ENCODE measurements around the gene FBXW8.

Gene FBXW8

DNA sequence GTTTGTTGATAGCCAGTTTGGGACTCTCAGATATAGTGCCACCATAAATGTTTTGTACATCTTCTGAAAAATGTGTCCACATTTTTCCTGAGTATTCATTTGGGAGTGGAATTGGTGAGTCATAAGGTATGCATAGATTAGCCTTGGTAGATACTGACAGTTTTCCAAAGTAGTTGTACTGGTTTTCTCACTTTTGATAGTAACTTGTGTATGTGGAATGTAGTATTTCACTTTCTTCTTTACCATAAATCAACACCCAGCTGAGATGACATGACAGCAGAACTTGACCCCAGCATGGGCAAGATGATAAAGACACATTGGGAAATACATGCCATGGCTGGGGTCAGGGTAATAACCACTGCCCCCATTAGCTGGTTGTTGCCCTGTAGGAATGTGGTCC is 5.4 kb downstream of the FBXW8 start:
- Histone ChIP-seq H2BK5ac (ENCODE audit: low read depth, low read length, poor library complexity) (no peak overlapping the region), H3K9ac (ENCODE audit: low read length) (no peak overlapping the region), H2BK12ac (ENCODE audit: low read length) (no peak overlapping the region)

DNA sequence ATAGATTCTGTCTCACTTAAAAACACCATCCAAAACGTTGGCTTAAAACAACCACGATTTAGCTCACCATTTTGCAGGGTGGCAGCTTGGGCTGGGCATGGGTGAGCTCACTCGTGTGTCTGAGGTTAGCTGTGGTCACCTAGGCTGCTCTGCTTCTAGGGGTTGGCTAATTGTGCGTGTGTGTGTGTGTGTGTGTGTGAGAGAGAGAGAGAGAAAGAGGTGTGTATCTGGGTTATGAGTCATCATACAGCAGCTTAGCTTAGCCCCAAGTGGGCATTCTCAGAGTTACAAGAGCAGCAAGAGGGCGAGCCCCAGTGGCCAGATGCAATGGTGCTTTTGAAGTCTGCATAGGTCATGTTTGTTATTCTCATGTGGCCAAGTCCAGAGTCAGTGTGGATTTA is 6.0 kb downstream of the FBXW8 start:
- Histone ChIP-seq H3K4me1 (ENCODE audit: control insufficient read depth in 1 of 2, insufficient read depth in 2 of 2, low read length in 2 of 2) (peaks cover 5 to 11% of the 10 kb centered on the region in 2 experiments), H3K4ac (ENCODE audit: low read depth, low read length) (no peak overlapping the region), H3K4me2 (ENCODE audit: low read length) (peak overlapping the region; percentile 42), H4K8ac (ENCODE audit: low read depth, low read length) (no peak overlapping the region), H2BK5ac (ENCODE audit: low read depth, low read length, poor library complexity) (no peak overlapping the region), H3K79me2 (ENCODE audit: control insufficient read depth, insufficient read depth, low read length, poor library complexity) (no peaks in the 10 kb centered on the region), H4K12ac (ENCODE audit: low read depth, low read length) (no peak overlapping the region), H3K23ac (ENCODE audit: low read length) (no peak overlapping the region), H2AK5ac (ENCODE audit: low read length) (no peak overlapping the region), H2BK12ac (ENCODE audit: low read length) (no peak overlapping the region), H3K36me3 (ENCODE audit: control insufficient read depth in 1 of 2, insufficient read depth in 2 of 2, low read length in 2 of 2) (peaks cover 0 to 3% of the 10 kb centered on the region in 2 experiments), H3K27me3 (ENCODE audit: insufficient read depth, low read length) (no peaks in the 10 kb centered on the region), H3K79me1 (ENCODE audit: low read length) (peaks cover 2% of the 10 kb centered on the region), H2AFZ (ENCODE audit: insufficient read depth, low read length, poor library complexity) (no peak overlapping the region), H3K9me3 (ENCODE audit: insufficient read depth, low read depth, low read length) (peaks cover 1% of the 10 kb centered on the region), H3K14ac (ENCODE audit: low read length) (no peak overlapping the region), H4K91ac (ENCODE audit: low read depth, low read length) (no peak overlapping the region), H3K4me3 (ENCODE audit: low read depth, low read length) (no peak overlapping the region), H3K18ac (ENCODE audit: low read length) (no peak overlapping the region), H3K9ac (ENCODE audit: low read length) (no peak overlapping the region), H2BK120ac (ENCODE audit: insufficient read depth, low read length, poor library complexity) (no peak overlapping the region), H3K27ac (ENCODE audit: low read depth, low read length) (peak overlapping the region; percentile 10)
- WGBS (ENCODE audit: extremely low coverage, insufficient coverage, insufficient read length) = no CpG with 5 or more reads among the region's 5 CpGs
- peak; percentile 79 to 83 for DNase-seq

More for the DNA sequence above, 5.4 kb downstream of the FBXW8 start:
- no peak overlapping the region for H2BK120ac ChIP-seq (ENCODE audit: insufficient read depth, low read length, poor library complexity)
- H3K79me1 ChIP-seq (ENCODE audit: low read length) = peaks cover 2% of the 10 kb centered on the region
- no peak overlapping the region for H4K8ac ChIP-seq (ENCODE audit: low read depth, low read length)
- no peak overlapping the region for H3K4me3 ChIP-seq (ENCODE audit: low read depth, low read length)
- no peak overlapping the region for H2AFZ ChIP-seq (ENCODE audit: insufficient read depth, low read length, poor library complexity)
- H3K27me3 ChIP-seq (ENCODE audit: insufficient read depth, low read length) = no peaks in the 10 kb centered on the region
- H3K14ac ChIP-seq (ENCODE audit: low read length) = no peak overlapping the region
- H3K36me3 ChIP-seq (ENCODE audit: control insufficient read depth in 1 of 2, insufficient read depth in 2 of 2, low read length in 2 of 2) = peaks cover 0 to 3% of the 10 kb centered on the region in 2 experiments
- H3K23ac ChIP-seq (ENCODE audit: low read length) = no peak overlapping the region
- H3K4ac ChIP-seq (ENCODE audit: low read depth, low read length) = no peak overlapping the region
- H3K79me2 ChIP-seq (ENCODE audit: control insufficient read depth, insufficient read depth, low read length, poor library complexity) = peaks cover under 1% of the 10 kb centered on the region
- peaks cover 5 to 11% of the 10 kb centered on the region in 2 experiments for H3K4me1 ChIP-seq (ENCODE audit: control insufficient read depth in 1 of 2, insufficient read depth in 2 of 2, low read length in 2 of 2)
- peaks cover 1% of the 10 kb centered on the region for H3K9me3 ChIP-seq (ENCODE audit: insufficient read depth, low read depth, low read length)
- H3K18ac ChIP-seq (ENCODE audit: low read length) = no peak overlapping the region
- peak overlapping the region; percentile 39 for H3K4me2 ChIP-seq (ENCODE audit: low read length)
- no peak overlapping the region for H4K12ac ChIP-seq (ENCODE audit: low read depth, low read length)
- H4K91ac ChIP-seq (ENCODE audit: low read depth, low read length) = no peak overlapping the region
- no peak overlapping the region for H2AK5ac ChIP-seq (ENCODE audit: low read length)
- no peak overlapping the region for H3K27ac ChIP-seq (ENCODE audit: low read depth, low read length)
- DNase-seq = peak; percentile 65 to 98

DNA sequence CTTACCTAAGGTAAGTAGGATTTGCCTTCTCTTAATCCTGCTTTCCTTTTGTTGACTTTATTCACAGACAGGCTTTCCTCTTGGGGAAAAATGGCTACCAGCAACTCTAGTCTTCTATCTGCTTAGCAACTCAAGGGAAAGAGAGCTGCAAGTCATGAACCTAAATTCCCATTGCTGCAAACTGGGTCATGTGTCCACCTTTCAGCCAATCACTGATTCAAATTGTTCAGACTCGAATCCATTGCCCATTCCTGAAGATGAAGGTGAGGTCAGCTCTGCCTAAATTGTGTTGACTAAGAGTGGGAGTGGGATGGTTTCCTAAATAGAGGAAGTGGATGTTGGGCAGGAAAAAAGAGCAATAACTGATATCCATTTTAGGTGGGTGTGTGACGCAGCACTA is 7.7 kb downstream of the FBXW8 start:
- no peak overlapping the region for H2BK5ac ChIP-seq (ENCODE audit: low read depth, low read length, poor library complexity)
- no peak overlapping the region for H3K9ac ChIP-seq (ENCODE audit: low read length)
- WGBS (ENCODE audit: extremely low coverage, insufficient coverage, insufficient read length) = no CpG with 5 or more reads among the region's 2 CpGs
- no peak overlapping the region for H3K27ac ChIP-seq (ENCODE audit: low read depth, low read length)
- no peak overlapping the region for H2BK12ac ChIP-seq (ENCODE audit: low read length)
- H4K91ac ChIP-seq (ENCODE audit: low read depth, low read length) = no peak overlapping the region
- H3K9me3 ChIP-seq (ENCODE audit: insufficient read depth, low read depth, low read length) = peaks cover 1% of the 10 kb centered on the region
- peaks cover 2% of the 10 kb centered on the region for H3K79me1 ChIP-seq (ENCODE audit: low read length)
- H4K8ac ChIP-seq (ENCODE audit: low read depth, low read length) = no peak overlapping the region
- H3K23ac ChIP-seq (ENCODE audit: low read length) = no peak overlapping the region
- peaks cover 5 to 11% of the 10 kb centered on the region in 2 experiments for H3K4me1 ChIP-seq (ENCODE audit: control insufficient read depth in 1 of 2, insufficient read depth in 2 of 2, low read length in 2 of 2)
- H3K14ac ChIP-seq (ENCODE audit: low read length) = no peak overlapping the region
- peaks cover 0 to 3% of the 10 kb centered on the region in 2 experiments for H3K36me3 ChIP-seq (ENCODE audit: control insufficient read depth in 1 of 2, insufficient read depth in 2 of 2, low read length in 2 of 2)
- no peaks in the 10 kb centered on the region for H3K27me3 ChIP-seq (ENCODE audit: insufficient read depth, low read length)
- no peak overlapping the region for H3K4ac ChIP-seq (ENCODE audit: low read depth, low read length)
- no peak overlapping the region for H4K12ac ChIP-seq (ENCODE audit: low read depth, low read length)
- H3K79me2 ChIP-seq (ENCODE audit: control insufficient read depth, insufficient read depth, low read length, poor library complexity) = no peaks in the 10 kb centered on the region
- no peak overlapping the region for H2AFZ ChIP-seq (ENCODE audit: insufficient read depth, low read length, poor library complexity)
- H3K18ac ChIP-seq (ENCODE audit: low read length) = no peak overlapping the region
- DNase-seq = no peak
- no peak overlapping the region for H3K4me2 ChIP-seq (ENCODE audit: low read length)
- no peak overlapping the region for H3K4me3 ChIP-seq (ENCODE audit: low read depth, low read length)
- no peak overlapping the region for H2BK120ac ChIP-seq (ENCODE audit: insufficient read depth, low read length, poor library complexity)
- no peak overlapping the region for H2AK5ac ChIP-seq (ENCODE audit: low read length)

DNA sequence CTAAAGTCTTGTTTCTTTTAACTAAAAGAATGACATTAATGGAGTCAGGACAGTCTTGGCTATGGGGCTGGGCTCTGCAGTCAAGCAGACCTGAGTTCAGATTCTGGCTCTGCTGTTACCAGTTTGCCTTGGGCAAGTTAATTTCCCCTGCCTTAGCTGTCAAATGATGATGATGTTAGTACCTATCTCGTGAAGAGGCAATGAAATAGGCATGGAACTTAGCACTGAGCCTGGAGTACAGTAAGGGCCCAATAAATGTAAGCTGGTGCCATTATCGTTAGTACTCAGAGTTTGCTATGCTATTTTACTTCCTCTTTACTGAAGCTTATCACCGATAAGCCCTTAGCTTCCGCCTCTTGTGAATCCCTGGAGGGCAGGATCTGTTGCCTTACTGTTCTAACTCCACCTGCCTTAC is 8.5 kb downstream of the FBXW8 start:
- Histone ChIP-seq H3K79me2 (ENCODE audit: control insufficient read depth, insufficient read depth, low read length, poor library complexity) (no peaks in the 10 kb centered on the region), H3K4me2 (ENCODE audit: low read length) (no peak overlapping the region), H3K4me3 (ENCODE audit: low read depth, low read length) (no peak overlapping the region), H3K27me3 (ENCODE audit: insufficient read depth, low read length) (no peaks in the 10 kb centered on the region), H4K91ac (ENCODE audit: low read depth, low read length) (no peak overlapping the region), H2AK5ac (ENCODE audit: low read length) (no peak overlapping the region), H2AFZ (ENCODE audit: insufficient read depth, low read length, poor library complexity) (no peak overlapping the region), H4K12ac (ENCODE audit: low read depth, low read length) (no peak overlapping the region), H3K14ac (ENCODE audit: low read length) (no peak overlapping the region), H3K9me3 (ENCODE audit: insufficient read depth, low read depth, low read length) (peaks cover 1% of the 10 kb centered on the region), H3K27ac (ENCODE audit: low read depth, low read length) (no peak overlapping the region), H3K79me1 (ENCODE audit: low read length) (peaks cover 2% of the 10 kb centered on the region), H3K4me1 (ENCODE audit: control insufficient read depth in 1 of 2, insufficient read depth in 2 of 2, low read length in 2 of 2) (peaks cover 5 to 11% of the 10 kb centered on the region in 2 experiments), H3K23ac (ENCODE audit: low read length) (no peak overlapping the region), H3K18ac (ENCODE audit: low read length) (no peak overlapping the region), H4K8ac (ENCODE audit: low read depth, low read length) (no peak overlapping the region), H3K36me3 (ENCODE audit: control insufficient read depth in 1 of 2, insufficient read depth in 2 of 2, low read length in 2 of 2) (peaks cover 0 to 2% of the 10 kb centered on the region in 2 experiments), H3K4ac (ENCODE audit: low read depth, low read length) (no peak overlapping the region), H2BK12ac (ENCODE audit: low read length) (no peak overlapping the region), H3K9ac (ENCODE audit: low read length) (no peak overlapping the region), H2BK5ac (ENCODE audit: low read depth, low read length, poor library complexity) (no peak overlapping the region), H2BK120ac (ENCODE audit: insufficient read depth, low read length, poor library complexity) (no peak overlapping the region)
- WGBS (ENCODE audit: extremely low coverage, insufficient coverage, insufficient read length) = no CpG with 5 or more reads among the region's 4 CpGs
- DNase-seq = peak in 1 of 2 donors; percentile 53
